Urothelium cell line (cell line): ENCODE measurements around the gene BRAP.
"Not testable (repeated sequence)": the region's sequence is repeated elsewhere in the genome, so short reads cannot be mapped to it uniquely, and the experiment has no call there.

Experiments used
- DNase-seq: peaks from one replicate; pipeline ENCODE4 v3.0.0; 2011; ENCODE audit warnings: low spot score, mixed read lengths
- FAIRE-seq: peaks from 2 replicates; lab custom pipeline; 2011; peaks lifted over from hg19 to GRCh38; lab: Jason Lieb, UNC

Gene BRAP

DNA sequence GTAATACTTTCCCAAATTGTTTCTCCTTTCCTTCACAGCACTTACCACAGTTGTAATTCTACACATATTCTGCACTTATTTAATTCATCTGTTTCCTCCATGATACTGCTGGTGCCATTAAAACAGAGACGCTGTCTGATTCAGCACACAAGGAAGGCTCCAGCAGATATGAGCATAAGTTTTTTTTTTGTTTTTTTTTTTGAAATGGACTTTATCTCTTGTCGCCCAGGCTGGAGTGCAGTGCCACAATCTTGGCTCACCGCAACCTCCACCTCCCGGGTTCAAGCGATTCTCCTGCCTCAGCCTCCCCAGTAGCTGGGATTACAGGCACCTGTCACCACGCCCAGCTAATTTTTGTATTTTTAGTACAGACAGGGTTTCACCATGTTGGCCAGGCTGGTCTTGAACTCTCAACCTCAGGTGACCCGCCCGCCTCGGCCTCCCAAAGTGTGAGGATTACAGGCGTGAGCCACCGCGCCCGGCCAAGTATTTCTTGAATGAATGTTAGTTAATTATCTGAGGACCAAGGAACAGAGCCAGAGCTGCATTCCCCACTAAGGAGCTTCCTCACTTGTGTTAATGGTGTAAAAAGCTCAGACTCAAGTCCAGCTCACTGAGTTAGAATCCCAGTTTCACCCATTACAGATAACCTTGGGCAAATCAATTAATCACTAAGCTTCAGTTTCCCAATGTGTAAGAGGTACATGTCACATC, 1.1 kb downstream of the BRAP start:
- not testable (repeated sequence) for DNase-seq, FAIRE-seq

DNA sequence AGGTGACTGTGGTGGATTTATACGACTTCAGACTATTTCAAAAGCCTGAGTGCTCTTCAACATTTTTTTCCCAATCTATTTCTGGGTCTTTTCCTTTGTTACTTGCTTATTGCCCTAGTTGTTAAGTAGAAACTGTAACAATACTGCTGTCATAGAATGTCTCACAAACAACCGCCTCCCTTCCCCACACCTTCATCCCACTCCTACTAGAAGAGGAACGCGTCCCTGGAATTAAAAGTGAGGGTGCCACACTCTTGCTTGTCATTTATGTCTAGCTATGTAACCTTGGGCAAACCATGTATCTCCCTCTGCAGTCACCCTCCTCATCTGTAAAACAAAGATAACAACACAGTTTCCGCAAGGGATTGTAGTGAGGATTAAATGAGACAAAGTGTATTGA, 8.6 kb downstream of the BRAP start:
- DNase-seq (no peak), FAIRE-seq (no peak)

DNA sequence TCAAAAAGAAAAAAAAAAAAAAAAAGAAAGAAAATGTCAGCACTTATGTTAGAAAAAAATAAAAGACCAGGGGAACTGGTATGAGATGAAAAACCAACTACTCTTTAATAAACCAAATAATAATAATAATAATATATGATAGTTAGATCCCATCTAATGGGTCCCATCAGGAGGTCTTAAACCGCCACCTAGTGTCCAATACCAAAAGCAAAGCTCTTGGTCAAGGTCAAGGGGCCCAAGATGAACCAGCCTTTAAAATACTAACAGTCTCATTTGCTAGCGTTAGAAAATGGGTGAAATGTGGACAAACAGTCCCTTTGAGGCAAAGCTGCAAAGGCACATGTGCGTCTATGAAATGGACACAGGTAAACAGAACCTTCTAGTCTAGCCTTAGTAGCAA, 12.3 kb downstream of the BRAP start:
- no peak for FAIRE-seq
- no peak for DNase-seq

DNA sequence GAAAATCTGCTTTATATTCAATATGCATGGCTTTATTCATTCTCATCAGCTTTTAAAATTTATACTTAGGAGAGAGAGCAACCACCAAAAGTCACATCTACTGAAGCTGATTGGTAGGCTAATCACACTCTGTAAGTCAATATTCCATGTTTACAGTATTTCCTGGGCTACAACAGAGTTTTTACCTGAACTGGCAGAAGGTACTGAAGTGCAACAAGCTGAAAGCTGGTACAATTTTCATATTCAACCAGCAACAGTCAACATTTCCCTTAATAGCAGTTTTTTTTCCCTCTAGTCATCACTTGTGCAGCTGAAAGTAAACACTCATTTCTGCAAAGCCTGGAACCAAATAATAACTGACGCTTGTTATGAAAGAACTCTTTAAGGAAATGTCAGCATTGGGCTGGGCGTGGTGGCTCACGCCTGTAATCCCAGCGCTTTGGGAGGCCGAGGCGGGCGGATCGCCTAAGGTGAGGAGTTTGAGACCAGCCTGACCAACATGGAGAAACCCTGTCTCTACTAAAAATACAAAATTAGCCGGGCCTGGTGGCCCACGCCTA, 12.9 kb downstream of the BRAP start:
- FAIRE-seq: no peak
- DNase-seq: no peak

DNA sequence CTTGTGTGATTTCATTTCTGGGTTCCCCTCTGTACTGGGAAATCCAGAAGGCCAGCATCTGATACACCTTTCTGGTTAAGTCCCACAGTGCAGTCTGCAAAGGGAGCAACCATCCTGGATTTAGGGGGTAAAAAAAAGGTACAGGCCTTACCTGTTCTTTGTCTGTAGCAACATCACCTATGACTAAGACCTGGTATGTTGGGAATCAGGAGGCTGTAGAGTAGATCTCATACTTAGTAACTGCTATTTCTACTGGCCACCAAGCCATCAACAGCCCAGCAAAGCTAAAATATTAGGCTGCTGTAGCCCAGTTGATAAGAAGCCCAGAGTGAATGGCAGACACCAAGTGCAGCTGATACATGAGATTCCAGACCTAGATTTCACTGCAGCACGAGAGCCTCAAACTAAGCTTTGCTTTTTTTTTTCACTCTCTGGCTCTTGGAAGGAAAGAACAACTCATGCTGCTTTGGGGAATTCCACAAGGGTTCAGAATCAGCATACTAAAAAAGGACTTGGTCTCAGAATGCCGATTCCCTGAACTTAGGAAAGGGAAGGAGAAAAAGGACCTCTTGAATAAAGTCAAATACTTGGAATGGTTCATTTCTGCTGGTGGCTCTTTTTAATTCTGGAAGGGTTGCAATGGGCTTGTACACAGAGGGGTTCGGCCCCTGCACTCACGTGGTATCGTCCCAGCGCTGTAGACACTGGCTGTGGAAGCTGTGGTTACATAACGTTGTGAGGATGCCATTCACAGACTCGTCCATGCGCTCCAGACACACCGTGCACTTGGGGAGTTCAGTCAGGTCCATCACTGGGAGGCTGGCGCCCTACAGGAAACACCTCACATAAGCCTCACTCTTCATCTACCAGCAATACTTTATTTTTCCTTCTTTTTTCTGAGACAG, 20.5 kb downstream of the BRAP start:
- FAIRE-seq: no peak
- no peak for DNase-seq

DNA sequence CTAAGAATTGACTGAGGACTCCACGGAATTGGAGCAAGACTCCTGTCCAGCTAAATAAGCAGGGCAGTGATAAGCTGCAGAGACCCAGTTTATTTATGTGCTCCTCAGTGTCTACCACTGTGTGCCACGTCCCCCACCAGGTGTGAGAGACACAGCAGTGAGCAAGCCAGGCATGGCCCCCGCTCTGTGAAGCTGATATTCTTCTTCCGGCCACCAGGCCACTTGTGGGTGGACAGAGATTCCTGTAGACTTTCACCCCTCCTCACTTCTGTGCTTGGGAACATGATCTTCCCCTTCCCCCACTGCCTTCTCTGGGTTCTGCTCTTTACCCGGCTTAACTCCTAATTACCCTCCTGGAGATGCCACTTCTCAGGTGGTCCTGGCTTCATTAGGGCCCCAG, 21.3 kb downstream of the BRAP start:
- DNase-seq (no peak), FAIRE-seq (no peak)

DNA sequence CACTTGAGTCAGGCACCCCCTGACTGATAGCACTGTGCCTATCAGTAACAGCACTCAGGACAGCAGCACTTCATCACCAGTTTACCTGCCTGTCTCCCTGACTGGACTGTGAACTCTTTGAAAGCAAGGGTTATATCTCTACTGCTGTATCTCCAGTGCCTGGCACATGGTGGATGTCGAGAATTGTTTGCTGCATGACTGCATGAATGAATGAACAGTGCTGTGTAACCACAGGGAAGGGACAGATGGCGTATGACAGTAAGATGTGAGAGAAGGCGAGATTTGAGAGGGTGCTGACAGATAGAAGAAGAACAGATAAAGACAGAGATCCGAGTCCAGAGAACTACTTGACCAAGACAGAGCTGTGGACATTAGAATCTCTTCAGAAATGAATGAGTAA, 29.7 kb downstream of the BRAP start:
- FAIRE-seq (no peak), DNase-seq (no peak)

DNA sequence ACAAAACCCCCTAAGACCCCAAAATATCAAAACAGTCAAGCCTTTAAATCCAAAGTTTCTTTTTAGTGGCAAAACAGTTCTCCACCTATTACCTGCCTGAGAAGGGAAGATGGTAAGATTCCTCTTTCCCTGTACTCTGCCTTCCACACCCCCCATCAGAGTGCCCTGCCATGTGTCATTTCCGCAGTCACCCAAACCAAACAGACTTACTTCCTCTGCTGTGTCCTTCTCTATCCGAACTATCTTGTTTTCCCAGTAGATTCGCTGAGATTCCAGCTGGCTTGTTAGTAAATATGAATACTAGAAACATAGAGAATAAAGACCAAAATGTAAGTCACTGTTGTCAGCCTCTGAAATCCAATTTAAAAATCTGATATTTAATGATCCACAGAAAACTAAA, 30.4 kb downstream of the BRAP start:
- DNase-seq (no peak), FAIRE-seq (no peak)

DNA sequence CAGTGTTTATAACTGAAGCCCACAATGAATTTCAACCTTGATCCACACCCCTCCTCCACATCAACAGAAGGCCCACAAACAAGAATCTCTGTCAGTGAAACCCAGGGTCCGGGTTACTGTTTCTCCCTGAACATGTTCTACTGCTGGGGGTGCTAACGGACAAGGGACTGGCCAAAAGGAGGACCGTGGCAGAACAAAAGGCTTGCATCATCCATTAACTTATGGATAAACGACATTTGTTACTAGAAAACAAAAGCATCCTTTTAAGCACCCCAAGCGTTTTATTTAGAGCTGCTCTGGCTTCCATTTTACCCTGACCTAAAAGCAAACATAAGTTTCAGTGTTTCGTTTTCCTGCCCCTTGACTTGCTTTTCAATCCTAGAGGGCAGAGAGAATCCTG, 32.2 kb downstream of the BRAP start:
- DNase-seq (no peak), FAIRE-seq (no peak)

DNA sequence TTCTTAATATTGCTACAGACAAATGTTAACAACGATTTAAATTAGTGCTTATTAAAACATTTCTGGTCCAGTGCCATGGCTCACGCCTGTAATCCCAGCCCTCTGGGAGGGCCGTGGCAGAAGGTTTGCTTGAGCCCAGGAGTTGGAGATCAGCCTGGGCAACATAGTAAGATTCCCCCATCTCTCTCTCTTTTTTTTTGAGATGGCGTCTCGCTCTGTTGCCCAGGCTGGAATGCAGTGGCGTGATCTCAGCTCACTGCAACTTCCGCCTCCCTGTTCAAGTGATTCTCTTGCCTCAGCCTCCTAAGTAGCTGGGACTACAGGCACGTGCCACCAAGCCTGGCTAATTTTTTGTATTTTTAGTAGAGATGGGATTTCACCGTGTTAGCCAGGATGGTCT, 33.2 kb downstream of the BRAP start:
- FAIRE-seq, DNase-seq: not testable (repeated sequence)

DNA sequence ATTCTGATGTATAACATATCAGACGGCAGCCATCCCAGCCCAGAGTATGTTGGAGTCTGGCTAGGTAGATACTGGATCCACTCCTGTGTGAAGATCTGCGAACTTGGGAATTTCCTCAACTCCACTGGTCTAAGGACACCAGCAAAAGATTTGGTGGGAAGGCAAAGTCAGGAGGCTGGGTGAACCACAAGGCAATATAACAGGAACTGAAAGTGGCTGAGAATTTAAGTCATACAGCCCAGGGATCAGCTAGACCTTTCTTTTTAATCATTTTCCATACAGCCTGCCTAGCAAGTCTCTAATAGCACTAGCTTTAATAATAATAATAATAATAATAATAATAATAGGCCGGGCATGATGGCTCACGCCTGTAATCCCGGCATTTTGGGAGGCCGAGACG, 34.8 kb downstream of the BRAP start:
- FAIRE-seq (no peak), DNase-seq (no peak)

DNA sequence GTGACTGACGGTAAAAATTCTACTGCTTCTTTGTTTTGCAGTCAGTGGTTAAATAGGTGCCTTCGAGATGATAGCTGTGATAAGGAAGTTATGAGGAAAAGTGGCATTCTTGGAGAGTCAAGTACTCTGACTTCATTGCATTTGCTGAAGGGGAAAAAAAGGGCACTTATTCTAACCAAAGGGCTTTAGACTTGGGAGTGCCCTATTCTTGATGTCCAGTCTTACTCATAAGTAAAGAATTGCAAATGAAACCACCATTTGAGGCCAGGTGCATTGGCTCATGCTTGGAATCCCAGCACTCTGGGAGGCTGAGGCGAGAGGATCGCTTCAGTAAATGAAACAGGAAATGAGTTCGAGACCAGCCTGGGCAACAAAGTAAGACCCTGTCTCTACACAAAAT, 40.3 kb downstream of the BRAP start:
- DNase-seq (peak; percentile 35), FAIRE-seq (no peak)

DNA sequence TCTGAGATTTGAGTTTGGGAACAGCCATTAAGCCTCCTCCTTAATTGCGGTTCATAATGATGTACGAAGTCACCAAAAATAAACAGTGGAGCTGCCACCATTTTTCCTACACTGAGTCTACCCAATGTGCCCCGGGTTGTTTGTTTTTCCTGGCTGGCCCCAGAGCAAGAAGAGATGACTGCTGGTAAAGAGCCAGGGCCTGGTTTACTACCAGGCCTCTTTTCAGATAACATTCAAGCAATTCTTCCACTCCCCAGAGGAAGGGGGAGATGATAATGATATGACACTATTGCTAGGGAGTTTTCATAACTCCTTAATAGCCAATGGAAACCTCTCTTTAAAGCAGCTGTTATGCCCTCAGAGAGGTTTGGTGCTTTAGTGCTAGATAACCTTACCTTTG, 42.3 kb downstream of the BRAP start:
- no peak for DNase-seq
- FAIRE-seq: no peak

DNA sequence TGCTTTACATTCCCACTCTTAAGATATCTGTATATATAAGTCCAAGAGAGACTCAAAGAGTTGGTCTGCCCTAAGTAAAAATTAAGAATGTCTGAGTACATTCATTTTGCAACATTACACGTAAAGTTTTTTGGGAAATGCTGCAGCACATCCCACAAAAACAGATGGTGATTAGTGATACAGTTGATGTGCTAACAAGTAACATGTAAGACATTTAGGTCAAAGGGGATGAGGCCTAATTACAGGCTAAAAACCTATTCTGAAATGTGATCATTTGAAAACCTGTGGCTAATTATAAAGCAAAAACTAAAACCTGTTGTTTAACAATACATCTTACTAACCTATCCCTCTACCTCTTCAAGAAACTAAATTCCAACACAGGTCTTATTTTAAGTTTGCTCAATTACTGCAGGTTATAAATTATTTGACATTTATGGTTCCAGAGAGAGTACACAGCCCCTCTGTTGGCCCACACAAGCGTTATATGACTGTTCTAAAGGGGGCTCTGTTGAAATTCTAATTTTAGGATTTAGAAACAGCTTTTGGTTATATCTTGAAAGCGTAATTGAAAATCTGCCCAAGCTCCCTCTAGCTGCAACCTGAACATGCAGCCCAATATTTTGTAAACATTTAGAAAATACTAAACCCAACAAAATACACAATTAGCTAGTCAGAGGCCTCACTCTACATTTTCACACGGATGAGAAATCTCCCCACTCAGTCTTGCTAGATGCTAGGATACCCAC, 42.9 kb downstream of the BRAP start:
- FAIRE-seq: no peak
- DNase-seq: no peak

DNA sequence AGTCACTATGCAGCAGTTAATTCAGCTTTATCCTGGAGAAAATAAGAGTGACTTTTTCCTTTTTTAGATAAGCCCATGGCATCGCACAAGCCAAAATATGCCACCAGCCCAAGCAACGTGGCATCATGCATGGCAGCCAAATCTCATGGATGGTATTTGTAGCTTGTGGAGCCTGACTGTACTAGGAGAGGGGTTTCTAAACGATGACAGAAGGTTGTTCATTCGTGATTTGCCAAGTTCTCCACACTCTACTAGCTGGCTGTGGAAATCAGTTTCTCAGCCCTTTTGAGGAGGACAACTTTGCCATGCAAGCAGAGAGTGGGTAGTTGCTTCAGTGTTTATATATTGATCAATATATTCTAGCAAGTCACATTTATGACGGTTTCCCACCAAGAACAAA, 45.2 kb downstream of the BRAP start:
- FAIRE-seq (no peak), DNase-seq (no peak)

DNA sequence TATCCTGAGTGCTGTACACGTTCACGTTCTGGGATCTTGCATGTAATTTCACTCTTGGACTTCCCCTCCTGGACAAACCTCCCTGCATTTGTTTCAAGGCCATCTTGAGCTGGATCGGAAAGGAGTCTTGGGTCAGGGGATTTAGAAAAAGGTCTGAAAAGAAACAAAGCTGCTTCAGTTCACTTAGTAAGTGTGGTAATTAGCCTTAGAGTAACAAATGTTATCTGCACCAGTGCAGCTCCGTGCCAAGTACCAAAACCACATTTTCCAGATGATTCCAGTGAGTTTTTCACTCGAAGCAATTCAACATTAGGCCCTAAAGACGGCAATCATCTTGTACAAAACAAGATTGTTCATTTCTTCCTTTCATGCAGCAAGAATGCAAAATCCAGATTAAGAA, 47.2 kb downstream of the BRAP start:
- no peak for FAIRE-seq
- no peak for DNase-seq

DNA sequence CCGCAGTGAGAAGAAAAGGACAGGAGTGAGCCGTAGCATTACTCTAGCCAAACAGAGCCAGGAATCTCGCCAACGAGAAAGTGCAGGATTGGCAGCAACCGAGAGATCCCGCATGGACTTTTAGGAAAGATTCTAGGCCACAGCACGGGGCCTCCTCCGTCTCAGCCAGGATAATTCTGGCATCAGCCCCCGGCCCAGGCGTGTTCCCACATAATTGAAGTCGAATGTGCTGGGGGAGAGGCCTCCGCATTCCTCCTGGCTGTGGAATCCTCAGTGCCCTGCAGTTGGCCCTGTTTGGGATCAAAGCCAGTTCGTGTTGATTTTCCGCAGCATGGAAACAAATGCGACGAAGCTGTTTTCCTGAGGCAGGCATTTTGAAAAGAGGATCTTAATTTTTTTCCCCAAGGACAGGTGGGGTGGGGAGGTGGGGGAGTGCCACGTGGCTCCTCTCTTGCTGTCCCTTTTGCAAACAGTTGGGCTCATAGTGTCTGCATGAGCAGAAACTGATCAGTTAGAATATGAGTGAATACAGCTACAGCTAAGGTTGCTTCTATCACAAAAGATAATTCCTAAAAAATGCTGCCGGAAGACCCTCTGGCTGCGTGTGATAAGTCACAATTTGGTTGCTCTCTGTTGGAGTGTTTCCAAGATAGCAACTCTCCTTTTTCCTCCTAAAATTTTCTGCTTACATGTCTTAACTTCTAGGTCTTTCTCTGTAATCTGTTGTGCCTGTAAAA, 49.4 kb downstream of the BRAP start:
- DNase-seq (no peak), FAIRE-seq (no peak)

DNA sequence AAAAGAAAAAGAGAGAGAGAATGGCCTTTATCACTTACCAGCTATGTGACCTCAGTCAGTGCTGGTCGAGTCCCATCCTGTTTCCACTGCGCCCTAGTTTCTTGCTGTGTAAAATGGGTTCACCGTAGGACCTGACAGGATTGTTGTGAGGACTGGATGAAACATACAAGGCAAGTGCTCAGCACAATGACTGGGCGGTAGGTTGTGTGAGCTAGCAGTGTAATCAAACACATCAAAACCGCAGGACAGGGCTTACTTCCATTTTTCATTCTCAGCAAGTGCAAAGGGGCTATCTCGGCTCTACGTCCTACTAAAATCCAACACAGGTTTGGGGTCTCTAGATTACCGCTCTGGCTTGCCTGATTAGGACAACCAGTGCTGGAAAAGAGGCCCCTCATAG, 50.2 kb downstream of the BRAP start:
- DNase-seq (no peak), FAIRE-seq (no peak)

DNA sequence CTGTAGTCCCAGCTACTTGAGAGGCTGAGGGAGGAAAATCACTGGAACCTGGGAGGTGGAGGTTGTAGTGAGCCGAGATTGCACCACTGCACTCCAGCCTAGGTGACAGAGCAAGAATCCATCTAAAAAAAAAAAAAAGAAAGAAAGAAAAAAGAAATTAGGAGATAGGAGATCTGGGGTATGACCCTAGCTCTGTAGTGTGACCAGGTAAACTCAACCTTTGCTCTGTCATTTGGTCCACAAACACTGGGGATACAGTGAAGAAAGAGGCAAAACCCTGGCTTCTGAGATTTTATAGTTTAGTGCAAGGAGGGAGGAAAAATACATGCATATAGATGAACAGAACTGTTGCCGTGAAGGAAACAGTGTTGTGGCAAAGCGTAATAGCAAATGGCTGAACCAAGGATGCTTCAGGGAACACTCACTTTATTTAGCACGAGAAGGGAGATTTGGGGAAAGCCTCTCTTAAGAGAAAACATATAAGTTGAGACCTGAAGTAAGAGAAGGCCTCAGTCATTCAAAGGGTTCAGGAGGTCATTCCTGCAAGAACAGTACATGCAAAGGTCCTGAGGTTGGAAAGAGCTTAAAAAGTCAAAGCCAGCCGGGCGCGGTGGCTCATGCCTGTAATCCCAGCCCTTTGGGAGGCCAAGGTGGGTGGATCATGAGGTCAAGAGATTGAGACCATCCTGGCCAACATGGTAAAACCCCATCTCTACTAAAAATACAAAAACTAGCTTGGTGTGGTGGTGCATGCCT, 57.1 kb downstream of the BRAP start:
- DNase-seq: no peak
- no peak for FAIRE-seq

DNA sequence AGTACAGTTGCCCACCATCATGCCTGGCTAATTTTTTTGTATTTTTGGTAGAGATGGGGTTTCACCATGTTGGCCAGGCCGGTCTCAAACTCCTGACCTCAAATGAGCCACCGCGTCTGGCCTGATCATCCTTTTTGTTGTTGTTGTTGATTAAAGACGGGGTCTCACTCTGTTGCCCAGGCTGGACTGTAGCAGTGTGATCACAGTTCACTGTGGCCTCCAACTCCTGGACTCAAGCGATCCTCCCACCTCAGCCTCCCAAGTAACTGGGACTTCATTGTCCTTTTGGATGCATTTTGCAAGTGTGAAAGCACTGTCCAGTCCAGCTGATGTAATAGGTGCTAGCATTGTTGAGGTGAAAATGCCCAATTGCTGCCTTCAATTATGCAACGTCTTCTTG, 59.5 kb downstream of the BRAP start:
- FAIRE-seq (no peak), DNase-seq (no peak)
